HG03460 (cell line): ENCODE data around the gene STPG4.

Experiments
- ATAC-seq: cut with Tn5 transposase; IDR thresholded peaks from one replicate; pipeline ENCODE4 v1.9.1; 2021; ENCODE audit not compliant: unreplicated experiment

STPG4 gene

GRCh38 chr2:47056868-47057686 is 98.0 kb downstream of the STPG4 start:
- no peak for ATAC-seq

- ATAC-seq = no peak
Measured at GRCh38 chr2:47056374-47056773, 98.7 kb downstream of the STPG4 start.

GRCh38 chr2:47054868-47055267 is 100.2 kb downstream of the STPG4 start:
- no peak for ATAC-seq

- no peak for ATAC-seq
Measured at GRCh38 chr2:47054036-47054555, 101.0 kb downstream of the STPG4 start.

- no peak for ATAC-seq
Measured at GRCh38 chr2:47052847-47053246, 102.3 kb downstream of the STPG4 start.

GRCh38 chr2:47051562-47051961 is 103.5 kb downstream of the STPG4 start:
- no peak for ATAC-seq

GRCh38 chr2:47050762-47051161 is 104.3 kb downstream of the STPG4 start:
- ATAC-seq = no peak

GRCh38 chr2:47050021-47050760 is 104.9 kb downstream of the STPG4 start:
- ATAC-seq = no peak

- ATAC-seq = no peak
Measured at GRCh38 chr2:47049502-47049901, 105.6 kb downstream of the STPG4 start.

GRCh38 chr2:47048801-47049480 is 106.2 kb downstream of the STPG4 start:
- ATAC-seq = no peak

- no peak for ATAC-seq
Measured at GRCh38 chr2:47046271-47046670, 108.8 kb downstream of the STPG4 start.

GRCh38 chr2:47043891-47044239 is 111.2 kb downstream of the STPG4 start:
- peak; percentile 40 for ATAC-seq

GRCh38 chr2:47043142-47043890 is 111.8 kb downstream of the STPG4 start:
- no peak for ATAC-seq

GRCh38 chr2:47041891-47042684 is 113.0 kb downstream of the STPG4 start:
- ATAC-seq = no peak

GRCh38 chr2:47041063-47041462 is 114.0 kb downstream of the STPG4 start:
- no peak for ATAC-seq

GRCh38 chr2:47040651-47041050 is 114.5 kb downstream of the STPG4 start:
- ATAC-seq = no peak

- no peak for ATAC-seq
Measured at GRCh38 chr2:47039913-47040562, 115.1 kb downstream of the STPG4 start.

GRCh38 chr2:47039489-47039870 is 115.6 kb downstream of the STPG4 start:
- ATAC-seq = no peak

GRCh38 chr2:47038656-47039488 is 116.2 kb downstream of the STPG4 start:
- ATAC-seq = peak; percentile 41
